Measurements from ENCODE around the gene AIFM2. TPM values are rescaled to one million over a fixed set of nuclear protein-coding genes. Genes with fewer than 3 reads are reported as not detected.
"Not testable (repeated sequence)": the region's sequence is repeated elsewhere in the genome, so short reads cannot be mapped to it uniquely, and the experiment has no call there.

Gene AIFM2
- total and polyA plus RNA-seq, 4 donors, result 5.0 to 20.3 (median 9.7) TPM

- WGBS, result 96% methylated on average over 10 of the region's 10 CpGs
- Histone ChIP-seq H3K36me3 (ENCODE audit: control insufficient read depth in 4 of 4, insufficient read depth in 3 of 4, low read depth in 1 of 4, low read length in 3 of 4) (peaks cover 3 to 20% (median 6%) of the 10 kb centered on the region in 4 donors), H3K27me3 (ENCODE audit: control insufficient read depth in 4 of 4, insufficient read depth in 4 of 4, low read length in 3 of 4) (no peaks in the 10 kb centered on the region), H3K4me3 (ENCODE audit: low read depth in 1 of 3, low read length in 3 of 3) (no peak overlapping the region), H3K9me3 (ENCODE audit: control insufficient read depth in 4 of 4, low read length in 3 of 4) (no peaks in the 10 kb centered on the region), H3K27ac (ENCODE audit: low read depth in 1 of 2, low read length in 2 of 2) (no peak overlapping the region), H3K4me1 (ENCODE audit: control insufficient read depth in 4 of 4, insufficient read depth in 4 of 4, low read length in 3 of 4) (no peaks in the 10 kb centered on the region), H3K9ac (ENCODE audit: low read depth in 1 of 2, low read length in 2 of 2) (no peak overlapping the region)
- no peak for TF ChIP-seq NR2F2 (IDR thresholded peaks at IDR 0.05)
- TF ChIP-seq RAD21 (IDR thresholded peaks at IDR 0.05), result no peak
- no peak for TF ChIP-seq GABPA (IDR thresholded peaks at IDR 0.05 in 1 of 2, conservative IDR thresholded peaks at IDR 0.05 in 1 of 2)
- TF ChIP-seq ZBTB33 (IDR thresholded peaks at IDR 0.05), result no peak
- DNase-seq (ENCODE audit: low spot score), result no peak
Measured at GRCh38 chr10:70123817-70124216, 8.8 kb downstream of the AIFM2 start.

- WGBS, result 97% methylated on average over 9 of the region's 9 CpGs
- not testable (repeated sequence) for H3K4me1 ChIP-seq (ENCODE audit: control insufficient read depth in 4 of 4, insufficient read depth in 4 of 4, low read length in 3 of 4); H3K4me3 ChIP-seq (ENCODE audit: low read depth in 1 of 3, low read length in 3 of 3); H3K27me3 ChIP-seq (ENCODE audit: control insufficient read depth in 4 of 4, insufficient read depth in 4 of 4, low read length in 3 of 4); H3K9me3 ChIP-seq (ENCODE audit: control insufficient read depth in 4 of 4, low read length in 3 of 4); DNase-seq (ENCODE audit: low spot score); H3K9ac ChIP-seq (ENCODE audit: low read depth in 1 of 2, low read length in 2 of 2); H3K27ac ChIP-seq (ENCODE audit: low read depth in 1 of 2, low read length in 2 of 2)
- peaks cover 3 to 22% (median 9%) of the 10 kb centered on the region in 4 donors for H3K36me3 ChIP-seq (ENCODE audit: control insufficient read depth in 4 of 4, insufficient read depth in 3 of 4, low read depth in 1 of 4, low read length in 3 of 4)
Measured at GRCh38 chr10:70123166-70123565, 9.5 kb downstream of the AIFM2 start.

GRCh38 chr10:70122742-70123141, 9.9 kb downstream of the AIFM2 start:
- Histone ChIP-seq H3K9ac (ENCODE audit: low read depth in 1 of 2, low read length in 2 of 2) (no peak overlapping the region), H3K27me3 (ENCODE audit: control insufficient read depth in 4 of 4, insufficient read depth in 4 of 4, low read length in 3 of 4) (no peaks in the 10 kb centered on the region), H3K27ac (ENCODE audit: low read depth in 1 of 2, low read length in 2 of 2) (no peak overlapping the region), H3K9me3 (ENCODE audit: control insufficient read depth in 4 of 4, low read length in 3 of 4) (no peaks in the 10 kb centered on the region), H3K4me3 (ENCODE audit: low read depth in 1 of 3, low read length in 3 of 3) (no peak overlapping the region), H3K4me1 (ENCODE audit: control insufficient read depth in 4 of 4, insufficient read depth in 4 of 4, low read length in 3 of 4) (no peaks in the 10 kb centered on the region), H3K36me3 (ENCODE audit: control insufficient read depth in 4 of 4, insufficient read depth in 3 of 4, low read depth in 1 of 4, low read length in 3 of 4) (peaks cover 3 to 25% (median 11%) of the 10 kb centered on the region in 4 donors)
- DNase-seq (ENCODE audit: low spot score), result no peak
- TF ChIP-seq YY1 (IDR thresholded peaks at IDR 0.05), result no peak
- TF ChIP-seq EGR1 (IDR thresholded peaks at IDR 0.05; ENCODE audit: low read depth in 2 of 2), result no peak
- TF ChIP-seq ATF3 (IDR thresholded peaks at IDR 0.05), result no peak
- no peak for TF ChIP-seq FOXA1 (IDR thresholded peaks at IDR 0.05)
- no peak for TF ChIP-seq GABPA (IDR thresholded peaks at IDR 0.05 in 1 of 2, conservative IDR thresholded peaks at IDR 0.05 in 1 of 2)
- no peak for TF ChIP-seq ZBTB33 (IDR thresholded peaks at IDR 0.05)
- TF ChIP-seq CTCF (IDR thresholded peaks at IDR 0.05; ENCODE audit: low read depth, low read length, missing input control), result no peak
- TF ChIP-seq REST (IDR thresholded peaks at IDR 0.05), result no peak
- TF ChIP-seq FOXA2 (IDR thresholded peaks at IDR 0.05), result no peak
- TF ChIP-seq RAD21 (IDR thresholded peaks at IDR 0.05), result no peak
- WGBS, result 92% methylated on average over 5 of the region's 5 CpGs

Data from liver (tissue), 9 donors.